Measurements from ENCODE around the gene SLC26A9.

Gene SLC26A9

DNA sequence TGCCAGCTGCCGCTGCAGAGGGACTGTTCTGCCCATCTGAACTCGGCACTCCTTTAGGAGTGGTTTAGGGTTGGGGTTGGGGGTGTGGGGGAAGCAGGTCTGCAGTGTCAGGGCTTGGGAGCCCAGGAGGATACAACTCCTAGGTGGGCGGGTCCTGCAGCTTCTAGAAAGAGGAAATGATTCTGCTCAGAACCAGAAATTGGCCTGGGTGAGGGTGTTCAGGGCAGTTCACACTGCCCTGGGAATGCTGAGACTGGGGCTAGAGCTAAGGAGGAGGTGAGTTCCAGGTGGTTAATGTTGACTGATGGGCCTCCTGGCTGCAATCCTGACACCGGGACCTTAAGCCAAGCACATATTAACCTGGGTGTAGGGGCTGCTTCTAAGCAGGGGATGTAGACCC, 4.8 kb upstream of the SLC26A9 start:
- DNase-seq, result no peak

DNA sequence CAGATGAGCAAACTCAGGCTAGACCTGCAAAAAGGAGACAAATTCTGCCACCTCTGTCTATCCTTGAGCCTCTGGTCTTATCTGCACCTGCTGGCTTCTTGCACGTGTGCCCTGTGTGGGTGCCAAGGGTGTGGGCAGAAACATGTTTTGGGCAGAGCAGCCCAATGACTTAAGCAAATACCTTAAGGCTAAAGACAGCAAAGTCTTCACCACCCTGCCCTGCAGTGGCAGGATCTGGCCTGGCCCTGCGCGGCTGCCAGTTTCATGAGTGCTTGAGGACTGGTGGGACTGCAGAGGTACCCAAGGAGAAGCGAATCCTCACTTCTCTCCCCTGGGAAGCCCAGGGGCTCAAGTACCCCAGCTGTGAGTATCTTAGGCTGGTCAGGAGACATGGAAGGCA, 3.8 kb upstream of the SLC26A9 start:
- no peak for DNase-seq

DNA sequence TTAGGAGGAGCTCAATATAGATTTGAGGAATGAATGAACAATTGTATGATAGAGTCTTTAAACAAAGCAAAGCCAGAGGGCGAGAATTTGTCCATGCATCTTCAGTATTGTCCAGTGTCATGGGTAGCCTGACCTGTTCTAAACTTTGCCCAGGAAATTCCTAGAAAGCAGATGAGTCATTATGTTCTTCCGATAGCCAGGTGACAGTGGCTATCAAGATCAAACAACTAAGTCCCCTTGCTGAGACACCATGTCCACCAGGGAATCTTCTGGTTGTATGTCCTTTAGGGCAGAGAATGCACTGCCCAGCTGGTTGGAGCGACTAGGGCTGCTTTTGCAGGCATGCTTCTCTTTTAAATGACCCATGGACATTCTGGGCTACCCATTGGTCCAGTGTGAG, 1.8 kb upstream of the SLC26A9 start:
- DNase-seq, result no peak

DNA sequence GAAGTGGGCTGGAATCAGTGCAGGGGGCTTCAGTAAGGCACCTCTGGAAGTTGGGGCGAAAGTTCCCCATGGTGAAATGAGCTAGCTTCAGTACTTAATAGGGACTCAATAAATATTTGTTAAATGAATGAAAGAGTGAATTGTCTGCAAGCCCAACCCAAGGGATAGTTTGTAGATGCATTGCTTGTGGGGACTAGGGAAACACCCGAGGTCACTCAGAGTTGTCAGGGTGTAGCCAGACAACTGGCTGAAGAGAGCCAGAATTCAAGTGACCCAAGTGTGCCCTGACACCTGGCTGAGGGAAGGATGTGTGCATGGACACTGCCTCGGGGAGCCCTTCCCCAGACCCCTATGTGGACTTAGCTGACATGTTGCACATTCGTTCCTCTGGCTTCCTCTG, 1.3 kb upstream of the SLC26A9 start:
- DNase-seq, result no peak

DNA sequence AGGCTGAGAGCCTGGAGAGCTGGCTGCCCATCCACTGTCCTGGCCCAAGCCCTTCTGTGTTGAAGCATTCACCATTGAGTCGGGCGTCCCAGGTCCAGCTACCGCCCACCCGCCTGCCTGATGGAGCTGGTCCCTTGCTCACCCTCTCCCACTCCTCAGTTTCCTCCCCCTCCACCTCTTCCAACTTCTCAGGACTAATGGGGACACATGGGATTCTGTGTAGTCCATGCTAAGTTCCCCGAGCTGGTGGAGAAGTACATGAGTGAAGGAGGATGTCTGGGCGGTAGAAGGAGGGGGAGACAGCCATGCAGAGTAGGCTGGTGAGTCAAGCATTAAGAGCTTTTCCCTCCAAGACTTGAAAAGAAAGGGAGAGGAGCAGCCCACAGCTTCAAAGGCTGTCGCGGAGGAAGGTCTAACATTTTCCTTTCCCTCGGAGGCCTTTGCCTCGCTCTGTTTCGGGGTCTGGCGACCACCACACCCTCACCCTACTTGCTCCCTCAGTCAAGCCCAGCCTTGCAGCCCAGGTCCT, 561 bp downstream of the SLC26A9 start:
- no peak for DNase-seq

DNA sequence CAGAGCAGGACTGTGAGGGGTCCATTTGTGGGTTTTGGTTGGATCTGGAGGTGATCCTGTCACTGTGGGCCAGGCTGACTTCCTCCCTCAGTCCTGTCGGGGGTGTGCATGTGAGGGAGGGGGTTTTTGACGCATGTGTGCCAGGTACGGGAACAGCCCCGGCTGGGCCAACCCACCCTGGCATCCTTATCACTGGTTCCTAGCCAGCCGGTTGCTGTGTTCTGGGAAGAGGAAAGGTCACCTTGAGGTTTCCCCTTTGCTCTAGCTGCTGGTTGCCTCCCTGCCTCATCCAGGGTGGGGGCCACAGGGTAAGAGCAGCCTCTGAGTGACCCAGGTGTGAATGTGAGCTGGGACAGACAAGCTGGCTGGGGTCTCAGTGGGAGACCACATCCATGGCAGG, 2.5 kb downstream of the SLC26A9 start:
- no peak for DNase-seq

DNA sequence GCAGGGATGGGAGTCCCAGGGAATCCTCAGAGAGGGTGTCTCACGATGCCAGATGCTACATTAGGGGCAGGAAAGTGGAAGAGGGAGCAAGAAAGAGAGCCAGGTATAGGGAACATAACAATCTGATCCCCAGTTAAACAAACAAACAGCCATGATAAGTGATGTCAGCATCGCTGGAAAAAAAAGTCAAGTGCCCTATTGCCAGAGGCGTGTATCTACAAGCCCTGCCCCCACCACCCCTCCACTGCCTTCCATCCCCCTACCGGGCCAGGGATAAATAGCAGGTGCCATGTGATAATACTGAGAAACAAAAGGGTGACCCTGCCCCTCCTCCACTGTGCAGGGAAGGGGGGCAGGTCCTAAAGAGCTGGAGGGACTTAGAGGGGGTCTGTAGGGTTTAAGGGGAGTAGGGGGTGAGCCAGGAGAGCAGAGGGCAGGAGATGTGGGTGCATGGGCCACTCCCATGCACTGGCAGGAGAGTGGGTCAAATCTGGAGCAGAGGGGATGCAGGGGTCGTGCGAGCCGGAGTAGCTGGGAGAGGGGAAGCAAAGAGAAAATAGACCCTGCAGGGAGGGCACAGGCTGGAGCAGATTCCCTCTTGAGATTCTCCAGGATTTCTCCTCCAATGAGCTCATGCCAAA, 3.4 kb downstream of the SLC26A9 start:
- no peak for DNase-seq

DNA sequence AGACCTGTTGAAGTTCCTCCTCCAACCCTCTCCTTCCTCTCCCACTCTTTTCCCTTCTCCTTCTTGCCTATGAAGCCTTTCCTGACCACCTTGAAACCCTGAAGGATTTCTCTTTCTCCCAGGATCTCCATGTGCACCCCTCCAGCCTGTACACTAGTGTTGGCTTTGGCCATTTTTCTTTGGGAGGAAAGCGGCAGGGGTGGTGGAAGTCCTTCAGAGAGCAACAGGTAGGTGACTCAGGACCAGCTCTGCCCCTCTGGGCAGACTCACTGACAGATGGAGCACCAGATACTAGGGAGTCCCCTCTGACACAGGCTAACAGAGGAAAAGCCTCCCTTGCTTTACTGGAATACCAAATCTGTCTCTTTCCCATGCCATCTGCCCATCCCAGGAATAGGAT, 4.6 kb downstream of the SLC26A9 start:
- no peak for DNase-seq

DNA sequence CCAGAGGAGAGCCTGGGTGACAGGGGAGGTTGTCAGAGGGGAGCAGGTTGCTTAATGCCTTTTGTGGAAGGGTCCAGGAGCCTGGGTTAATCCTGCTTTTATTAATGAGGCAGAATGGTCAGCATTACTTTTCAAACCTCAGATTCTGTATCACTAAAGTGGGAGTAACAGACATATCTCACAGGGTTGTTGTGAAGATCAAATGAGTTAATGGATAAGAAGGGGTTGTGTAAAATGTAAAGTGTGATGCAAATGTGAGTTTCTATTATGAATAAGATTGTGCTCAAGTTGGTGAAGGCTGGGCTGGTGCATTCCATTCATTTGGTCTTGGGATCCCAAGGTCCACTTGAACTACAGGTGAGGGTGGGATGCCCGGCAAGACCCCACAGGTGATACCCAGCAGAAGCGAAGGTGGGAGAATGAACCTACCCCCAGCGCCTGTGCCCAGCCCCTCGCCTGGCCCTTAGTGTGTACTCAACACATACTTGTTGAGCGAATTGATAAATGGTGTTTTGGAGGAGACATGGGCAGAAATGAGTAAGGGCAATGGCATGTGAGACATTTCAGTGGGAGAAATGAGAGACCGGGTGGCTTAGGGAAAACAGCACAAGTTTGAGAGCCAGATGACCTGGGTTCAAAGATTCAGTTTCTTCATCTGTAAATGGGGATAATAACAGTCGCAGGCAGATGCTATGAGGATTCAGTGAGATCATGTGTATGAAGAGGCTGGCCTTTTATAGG, 6.2 kb downstream of the SLC26A9 start:
- peak; percentile 86 for DNase-seq

DNA sequence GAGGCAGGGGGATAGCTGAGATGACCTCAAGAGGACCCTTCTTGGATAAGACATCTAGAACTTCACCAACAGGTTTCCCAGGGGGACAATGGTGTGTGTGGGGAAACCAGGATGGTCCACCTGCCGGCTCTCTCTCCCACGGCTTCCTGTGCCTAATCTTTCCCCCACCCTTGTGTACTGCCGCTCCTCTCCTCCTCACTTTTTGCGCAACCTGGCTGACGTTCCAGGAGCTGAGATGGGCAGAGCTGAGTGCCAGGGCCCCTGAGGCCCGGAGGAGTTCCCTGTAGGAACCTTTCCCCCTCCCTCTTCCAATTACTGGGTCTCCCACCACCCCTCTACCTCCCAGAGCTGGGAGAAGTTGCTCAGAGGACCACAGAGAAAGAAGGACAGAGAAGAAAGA, 6.9 kb downstream of the SLC26A9 start:
- DNase-seq, result no peak

DNA sequence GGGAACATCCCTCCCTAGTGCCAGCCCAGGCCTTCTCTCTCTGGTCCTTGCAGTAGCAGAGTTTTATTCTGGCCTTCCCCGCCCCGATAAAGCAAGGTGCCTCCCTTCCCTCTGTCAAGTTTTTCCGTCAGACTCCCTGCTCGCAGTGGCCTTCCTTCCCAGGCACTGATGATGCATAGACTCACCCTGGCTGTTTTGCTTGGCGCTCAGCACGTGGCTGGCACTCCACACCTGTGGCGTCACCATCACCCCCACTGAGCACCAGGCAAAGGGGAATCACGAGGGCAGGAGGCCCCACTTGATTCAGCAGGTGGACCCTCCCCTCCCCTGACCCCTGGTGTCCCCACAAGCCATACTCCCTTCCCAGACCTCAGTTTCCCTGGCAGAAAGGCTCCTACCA, 7.4 kb downstream of the SLC26A9 start:
- no peak for DNase-seq

DNA sequence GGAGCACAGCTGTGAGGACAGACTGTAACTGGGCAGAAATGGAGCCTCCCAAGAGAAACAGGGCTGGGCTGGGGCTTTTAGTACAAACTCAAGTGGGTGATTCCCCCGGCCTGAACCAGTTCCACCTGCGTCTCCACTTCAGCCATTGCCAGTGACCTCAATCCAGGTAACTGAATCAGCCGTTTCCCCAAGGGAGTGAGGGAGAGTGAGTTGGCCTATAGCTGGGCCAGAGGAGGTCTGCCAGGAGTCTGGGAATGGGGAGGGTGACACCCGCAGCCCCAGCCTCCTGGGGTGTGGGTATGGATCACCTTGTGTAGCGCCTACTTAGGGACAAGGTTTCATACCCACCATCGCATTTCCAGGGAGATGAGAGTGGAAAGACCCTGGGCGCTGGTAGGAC, 8.5 kb downstream of the SLC26A9 start:
- DNase-seq, result no peak

DNA sequence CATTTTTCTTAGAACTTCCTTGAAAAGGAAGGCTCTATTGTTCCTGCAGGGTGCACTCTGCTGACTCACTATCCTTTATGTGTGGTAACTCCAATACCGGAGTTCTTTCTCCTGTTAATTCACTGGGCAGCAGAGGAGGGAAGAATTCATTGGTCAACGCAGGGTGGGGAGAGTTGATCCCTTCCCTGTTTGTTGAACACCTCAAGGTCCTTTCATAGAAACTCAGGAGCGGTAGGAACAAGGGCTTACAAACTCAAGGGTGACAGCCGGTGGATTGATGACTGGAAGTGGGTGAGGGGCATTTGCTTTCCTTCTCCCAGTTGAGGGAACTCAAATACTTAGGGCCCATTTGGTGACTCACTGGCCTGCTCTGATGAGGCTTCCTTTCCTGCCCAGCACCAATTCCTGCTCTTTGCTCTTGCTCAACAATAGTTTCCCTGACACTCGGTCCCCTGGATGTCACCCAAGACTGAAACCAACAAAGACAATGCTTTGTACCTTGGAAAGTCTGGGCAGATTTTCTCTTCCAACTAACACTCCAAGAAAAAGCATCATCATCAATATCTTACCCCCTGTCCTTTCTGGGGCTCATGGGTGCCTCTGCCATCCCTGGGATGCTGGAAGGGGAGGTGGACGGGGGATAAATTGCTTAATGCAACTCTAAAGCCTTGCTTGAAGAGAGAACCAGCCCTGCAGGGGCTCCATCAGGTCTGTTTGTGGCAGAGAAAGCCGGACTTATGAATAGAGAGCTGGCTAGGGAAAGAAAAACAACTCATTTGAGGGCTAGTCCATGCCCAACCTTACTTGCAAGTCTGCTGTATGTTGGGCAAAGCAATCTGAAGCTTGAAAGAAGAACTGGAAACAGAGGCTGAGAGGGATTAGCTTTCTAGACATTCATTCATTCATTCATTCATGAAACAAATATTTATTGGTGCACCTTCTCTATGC, 9.3 kb downstream of the SLC26A9 start:
- DNase-seq, result peak; percentile 83

DNA sequence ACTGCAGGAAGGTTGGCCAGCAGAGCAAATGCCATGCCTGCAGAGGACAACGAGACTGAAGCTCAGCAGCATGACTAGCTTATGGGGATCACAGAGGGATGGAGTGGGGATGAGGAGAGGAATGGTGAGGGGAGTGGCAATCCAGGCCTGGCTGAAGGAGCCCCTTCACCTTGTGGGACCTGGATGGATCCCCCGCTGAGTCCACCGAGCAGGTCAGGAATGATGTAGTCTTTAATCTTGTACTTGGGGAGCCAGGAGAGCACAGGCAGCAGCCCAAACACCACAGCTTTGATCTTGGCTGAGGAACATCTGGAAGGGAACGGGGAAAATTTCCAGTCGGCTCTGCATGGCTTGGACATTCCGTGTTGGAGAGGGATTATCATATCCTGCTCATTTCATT, 10.5 kb downstream of the SLC26A9 start:
- no peak for DNase-seq

DNA sequence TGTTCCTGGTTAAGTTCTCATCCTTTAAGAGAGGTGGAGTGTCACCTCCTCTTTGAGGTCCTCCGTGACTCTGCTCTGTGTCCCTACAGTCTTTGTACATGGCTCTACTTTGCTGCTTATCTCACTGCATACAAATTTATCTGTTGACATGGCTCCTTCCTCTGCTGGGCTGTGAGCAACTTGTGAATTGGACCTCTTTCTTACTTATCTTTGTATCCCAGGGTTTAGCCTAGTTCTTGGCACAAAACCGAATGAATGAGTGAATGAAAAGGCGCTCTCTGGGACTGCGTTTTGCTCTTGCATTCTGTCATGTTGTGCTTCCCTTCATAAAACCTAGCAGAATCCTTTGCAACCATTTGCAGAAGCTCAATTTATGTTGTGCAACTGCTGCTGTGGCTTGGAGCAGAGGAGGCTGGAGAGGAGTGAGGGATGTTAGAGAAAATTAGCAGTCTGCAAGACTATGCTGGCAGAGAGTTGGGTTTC, 12.4 kb downstream of the SLC26A9 start:
- no peak for DNase-seq

DNA sequence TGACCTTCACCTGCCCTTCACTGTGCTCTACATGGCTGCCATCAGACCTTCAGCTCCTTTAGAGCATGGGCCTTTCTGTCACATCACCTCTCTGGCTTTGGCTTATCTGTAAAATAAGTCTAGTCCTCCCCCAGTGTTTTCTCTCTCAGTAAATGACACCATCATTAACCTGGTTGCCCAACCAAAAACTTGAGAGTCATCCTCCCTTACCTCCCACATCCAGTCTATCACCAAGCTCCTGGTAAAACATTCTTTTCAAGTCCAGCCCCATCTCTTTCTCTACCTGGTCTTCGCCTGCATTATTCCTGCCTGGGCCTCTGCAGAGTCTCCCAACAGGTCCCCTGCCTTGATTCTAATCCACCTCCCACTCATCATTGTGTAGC, 13.1 kb downstream of the SLC26A9 start:
- DNase-seq, result no peak

DNA sequence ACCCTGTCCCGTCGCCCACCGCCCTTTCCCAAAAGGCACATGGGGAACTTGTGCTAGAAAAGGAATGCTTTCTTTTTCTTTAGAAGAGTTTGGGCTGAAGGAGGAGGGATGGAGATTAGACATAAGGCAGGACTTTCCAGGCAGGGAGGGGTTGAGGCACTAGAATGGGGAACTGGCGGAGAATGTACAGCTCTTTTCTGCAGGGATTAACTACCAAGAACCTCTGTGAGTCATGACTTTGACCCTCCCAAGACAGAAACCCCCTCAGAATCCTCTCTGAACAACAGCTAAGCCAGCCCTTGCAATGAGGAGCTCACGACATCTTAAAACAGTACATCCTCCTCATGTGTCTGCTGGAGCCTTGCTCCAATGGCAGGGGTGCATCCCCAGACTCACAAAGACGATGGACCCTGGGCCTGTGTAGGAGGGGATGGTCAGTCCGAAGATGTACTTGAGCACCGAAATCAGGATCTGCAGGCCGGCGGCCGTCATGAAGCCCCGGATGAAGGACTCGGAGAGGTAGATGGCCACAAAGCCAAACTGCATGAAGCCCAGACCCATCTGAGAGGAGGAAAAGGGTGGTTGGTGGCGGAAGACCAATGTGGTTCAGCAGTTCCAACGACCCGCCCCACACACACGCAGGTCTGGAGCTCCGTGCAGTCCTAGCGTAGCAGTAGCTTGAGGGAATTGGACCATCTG, 13.6 kb downstream of the SLC26A9 start:
- DNase-seq, result no peak

DNA sequence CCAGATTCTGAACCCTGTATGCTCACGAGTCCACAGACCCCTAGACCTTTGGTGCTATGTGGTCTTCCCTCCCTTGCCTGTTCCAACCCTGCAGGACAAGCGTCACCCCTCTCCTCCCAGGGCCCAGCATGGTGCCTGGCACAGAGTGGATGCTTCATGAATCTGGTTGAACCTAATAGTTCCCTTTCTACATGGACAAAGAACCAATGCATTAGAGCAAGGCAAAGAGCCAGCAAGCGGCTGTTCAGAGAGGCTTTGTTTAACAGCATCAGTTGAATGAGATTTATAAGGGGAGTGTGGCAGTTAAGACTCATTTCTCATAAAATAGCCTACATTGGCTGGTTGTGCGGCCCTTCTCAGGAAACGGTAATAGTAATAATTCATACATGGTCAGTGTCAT, 14.9 kb downstream of the SLC26A9 start:
- no peak for DNase-seq

DNA sequence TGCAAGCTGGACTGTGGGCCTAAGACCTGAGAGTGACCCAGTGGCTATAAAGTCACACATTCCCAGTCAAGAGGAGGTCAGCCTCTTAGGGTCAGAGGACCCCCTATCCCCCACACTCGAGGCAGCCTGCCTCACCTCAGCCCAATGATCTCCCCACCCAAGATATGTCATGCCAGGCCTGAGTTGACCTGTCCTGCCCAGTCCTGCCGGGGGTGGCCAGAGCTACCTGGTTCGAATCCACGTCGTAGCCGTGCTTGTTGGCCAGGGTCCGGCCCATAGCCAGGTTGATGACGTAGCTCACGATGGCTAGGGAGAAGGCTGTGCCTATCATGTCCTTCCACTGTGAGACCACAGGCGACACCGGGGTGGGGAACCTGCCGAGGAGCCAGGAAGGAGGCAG, 15.6 kb downstream of the SLC26A9 start:
- DNase-seq, result no peak

DNA sequence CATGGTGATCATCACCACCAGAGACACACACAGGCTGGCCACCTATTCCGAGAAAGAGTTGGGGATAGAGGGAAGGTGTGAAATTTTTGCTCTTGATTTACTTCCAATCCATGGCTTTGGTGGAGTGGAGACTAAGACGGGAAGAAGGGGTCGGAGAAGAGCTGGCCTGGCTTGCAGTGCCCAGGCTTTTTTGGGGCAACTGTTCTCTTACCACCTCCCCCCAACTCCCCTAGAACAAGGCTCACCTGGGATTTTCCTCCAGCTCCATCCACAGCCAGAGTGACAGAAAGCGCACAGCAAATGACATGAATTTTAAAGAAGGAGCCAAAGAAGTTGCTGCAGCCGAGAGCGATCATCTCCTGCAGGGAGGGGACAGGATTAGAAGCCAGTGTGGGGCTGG, 16.0 kb downstream of the SLC26A9 start:
- no peak for DNase-seq

DNA sequence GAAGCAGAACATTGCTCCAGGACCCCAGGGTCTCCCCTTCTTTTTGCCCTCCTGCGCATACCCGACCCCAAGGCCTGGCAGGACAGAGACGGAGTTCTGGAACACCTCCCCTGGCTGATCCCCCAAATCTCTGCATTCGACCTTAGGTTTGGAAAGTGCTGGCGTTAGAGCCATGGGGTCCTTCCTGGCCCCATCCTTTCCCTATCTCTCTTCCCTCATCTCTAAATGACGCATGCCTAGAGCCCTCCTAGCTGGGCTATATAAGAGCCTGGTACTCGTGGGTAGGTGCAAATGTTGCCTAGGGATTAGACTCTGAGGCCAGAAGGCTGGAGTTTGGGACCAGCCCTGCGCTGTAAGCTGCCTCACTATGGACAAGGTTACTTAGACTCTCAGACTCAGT, 16.6 kb downstream of the SLC26A9 start:
- no peak for DNase-seq

DNA sequence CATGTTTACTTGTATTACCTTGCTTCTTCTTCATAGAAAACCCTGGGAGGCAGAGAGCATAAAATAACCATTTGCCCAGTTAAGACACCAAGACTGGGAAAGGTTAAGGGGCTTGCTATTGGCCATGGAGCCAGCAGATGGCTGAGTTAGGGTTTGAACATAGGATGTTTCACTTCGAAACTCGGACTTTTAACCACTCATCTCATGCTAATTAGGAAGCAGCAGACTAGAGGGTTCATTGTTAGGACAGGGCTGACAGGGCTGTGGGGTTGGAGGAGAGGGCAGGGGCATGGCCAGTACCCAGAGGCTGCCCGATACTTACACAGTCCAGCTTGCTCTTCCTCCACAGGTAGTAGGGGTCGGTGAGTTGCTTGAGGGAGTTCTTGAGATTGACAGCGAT, 17.0 kb downstream of the SLC26A9 start:
- DNase-seq, result no peak

DNA sequence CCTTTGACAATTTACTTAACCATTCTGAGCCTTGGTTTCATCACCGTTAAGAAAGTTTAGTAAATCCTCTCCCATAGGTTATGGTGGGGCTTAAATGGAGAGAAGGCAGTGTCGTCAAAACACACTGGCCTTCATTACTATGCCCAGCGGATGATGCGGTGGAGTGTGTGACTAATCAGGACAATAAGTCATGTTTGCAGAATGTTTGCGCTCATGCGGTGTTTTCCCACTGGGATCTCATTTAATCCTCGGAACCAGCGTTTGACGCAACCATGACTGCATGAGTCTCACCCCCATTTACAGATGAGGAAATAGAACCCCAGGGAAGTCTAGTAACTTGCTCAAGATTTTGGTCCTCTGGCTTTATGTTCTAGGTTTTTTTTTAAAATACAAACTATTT, 17.5 kb downstream of the SLC26A9 start:
- peak; percentile 94 for DNase-seq

Data from fibroblast of skin of right quadriceps (primary cell).